Measurements from ENCODE around the gene PRKCH.

The PRKCH gene

DNA sequence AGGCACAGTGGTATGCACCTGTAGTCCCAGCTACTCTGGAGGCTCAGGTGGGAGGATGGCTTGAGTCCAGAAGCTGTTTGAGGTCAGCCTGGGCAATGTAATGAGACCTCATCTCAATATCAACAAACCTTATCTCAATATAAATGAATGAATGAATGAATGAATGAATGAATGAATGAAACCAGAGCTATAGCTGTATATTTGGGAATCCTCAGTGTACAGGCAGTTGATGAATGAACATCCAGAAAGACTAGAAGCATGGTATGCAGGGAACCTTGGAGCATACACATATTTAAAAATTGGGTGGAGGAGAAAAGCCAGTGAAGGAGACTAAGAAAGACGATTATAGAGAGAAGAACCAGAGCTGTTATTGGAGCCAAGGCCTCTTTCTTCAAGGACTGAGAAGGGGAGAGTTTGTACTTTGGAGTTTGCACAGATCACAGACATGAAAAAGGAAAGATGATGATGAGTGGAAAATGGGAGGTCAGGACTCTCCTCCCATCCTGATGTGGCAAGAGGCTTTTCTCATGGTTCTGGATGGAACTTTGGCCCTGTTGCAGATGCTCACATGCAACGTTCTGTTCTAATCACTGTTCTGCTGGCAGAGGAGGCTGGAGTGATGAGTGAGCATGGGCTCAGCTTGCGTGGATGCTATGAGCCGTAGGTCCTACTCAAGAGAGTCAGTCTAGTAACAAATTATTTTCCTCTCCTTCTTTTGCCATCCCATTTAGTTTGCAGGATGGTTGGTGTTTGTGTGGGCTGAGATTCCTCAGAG is 114.4 kb downstream of the PRKCH start:
- TF ChIP-seq MYC (IDR thresholded peaks at IDR 0.05; ENCODE audit: low read depth, low read length), result no peak
- TF ChIP-seq, protein P1, sequence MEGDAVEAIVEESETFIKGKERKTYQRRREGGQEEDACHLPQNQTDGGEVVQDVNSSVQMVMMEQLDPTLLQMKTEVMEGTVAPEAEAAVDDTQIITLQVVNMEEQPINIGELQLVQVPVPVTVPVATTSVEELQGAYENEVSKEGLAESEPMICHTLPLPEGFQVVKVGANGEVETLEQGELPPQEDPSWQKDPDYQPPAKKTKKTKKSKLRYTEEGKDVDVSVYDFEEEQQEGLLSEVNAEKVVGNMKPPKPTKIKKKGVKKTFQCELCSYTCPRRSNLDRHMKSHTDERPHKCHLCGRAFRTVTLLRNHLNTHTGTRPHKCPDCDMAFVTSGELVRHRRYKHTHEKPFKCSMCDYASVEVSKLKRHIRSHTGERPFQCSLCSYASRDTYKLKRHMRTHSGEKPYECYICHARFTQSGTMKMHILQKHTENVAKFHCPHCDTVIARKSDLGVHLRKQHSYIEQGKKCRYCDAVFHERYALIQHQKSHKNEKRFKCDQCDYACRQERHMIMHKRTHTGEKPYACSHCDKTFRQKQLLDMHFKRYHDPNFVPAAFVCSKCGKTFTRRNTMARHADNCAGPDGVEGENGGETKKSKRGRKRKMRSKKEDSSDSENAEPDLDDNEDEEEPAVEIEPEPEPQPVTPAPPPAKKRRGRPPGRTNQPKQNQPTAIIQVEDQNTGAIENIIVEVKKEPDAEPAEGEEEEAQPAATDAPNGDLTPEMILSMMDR (IDR thresholded peaks at IDR 0.05; ENCODE audit: low read depth, low read length), result no peak
- TF ChIP-seq POLR2A (IDR thresholded peaks at IDR 0.05; ENCODE audit: extremely low read depth, insufficient read length), result no peak
- TF ChIP-seq, protein P2, sequence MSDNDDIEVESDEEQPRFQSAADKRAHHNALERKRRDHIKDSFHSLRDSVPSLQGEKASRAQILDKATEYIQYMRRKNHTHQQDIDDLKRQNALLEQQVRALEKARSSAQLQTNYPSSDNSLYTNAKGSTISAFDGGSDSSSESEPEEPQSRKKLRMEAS (IDR thresholded peaks at IDR 0.05; ENCODE audit: low read depth, low read length), result no peak
- DNase-seq (ENCODE audit: low read depth), result no peak
- H3K4me3 ChIP-seq (ENCODE audit: low read depth, low read length), result no peak overlapping the region

DNA sequence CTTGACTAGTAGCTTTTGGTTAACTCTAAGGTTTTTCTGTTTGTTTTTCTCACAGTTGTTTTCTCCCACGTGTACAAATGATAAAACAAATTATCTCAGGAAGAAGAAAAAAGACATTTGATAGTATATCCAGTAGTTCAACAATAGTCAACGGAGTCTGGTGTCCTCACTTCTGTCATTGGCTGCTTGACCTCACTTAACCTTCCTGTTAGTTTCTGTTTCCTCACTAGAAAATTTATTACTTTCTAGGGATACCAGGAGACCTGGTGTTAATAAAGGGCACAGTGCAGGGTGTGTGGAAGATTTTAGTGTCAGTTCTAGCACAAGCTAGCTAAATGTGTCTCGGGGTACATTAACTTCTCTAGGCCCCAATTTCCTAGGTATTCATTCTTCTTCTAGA is 116.0 kb downstream of the PRKCH start:
- TF ChIP-seq, protein P2 (IDR thresholded peaks at IDR 0.05; ENCODE audit: low read depth, low read length), result no peak
- no peak for TF ChIP-seq MYC (IDR thresholded peaks at IDR 0.05; ENCODE audit: low read depth, low read length)
- TF ChIP-seq, protein P1 (IDR thresholded peaks at IDR 0.05; ENCODE audit: low read depth, low read length), result no peak
- TF ChIP-seq POLR2A (IDR thresholded peaks at IDR 0.05; ENCODE audit: extremely low read depth, insufficient read length), result no peak
- H3K4me3 ChIP-seq (ENCODE audit: low read depth, low read length), result no peak overlapping the region
- no peak for DNase-seq (ENCODE audit: low read depth)

GRCh38 chr14:61438036-61438435 is 116.7 kb downstream of the PRKCH start:
- no peak overlapping the region for H3K4me3 ChIP-seq (ENCODE audit: low read depth, low read length)
- TF ChIP-seq, protein P1 (IDR thresholded peaks at IDR 0.05; ENCODE audit: low read depth, low read length), result no peak
- no peak for TF ChIP-seq POLR2A (IDR thresholded peaks at IDR 0.05; ENCODE audit: extremely low read depth, insufficient read length)
- TF ChIP-seq, protein P2 (IDR thresholded peaks at IDR 0.05; ENCODE audit: low read depth, low read length), result no peak
- no peak for TF ChIP-seq MYC (IDR thresholded peaks at IDR 0.05; ENCODE audit: low read depth, low read length)
- no peak for DNase-seq (ENCODE audit: low read depth)

GRCh38 chr14:61438497-61438859 is 117.1 kb downstream of the PRKCH start:
- no peak for DNase-seq (ENCODE audit: low read depth)
- TF ChIP-seq MYC (IDR thresholded peaks at IDR 0.05; ENCODE audit: low read depth, low read length), result no peak
- TF ChIP-seq, protein P1 (IDR thresholded peaks at IDR 0.05; ENCODE audit: low read depth, low read length), result no peak
- TF ChIP-seq, protein P2 (IDR thresholded peaks at IDR 0.05; ENCODE audit: low read depth, low read length), result no peak
- no peak for TF ChIP-seq POLR2A (IDR thresholded peaks at IDR 0.05; ENCODE audit: extremely low read depth, insufficient read length)
- no peak overlapping the region for H3K4me3 ChIP-seq (ENCODE audit: low read depth, low read length)

GRCh38 chr14:61438860-61439765 is 117.7 kb downstream of the PRKCH start:
- DNase-seq (ENCODE audit: low read depth), result peak; percentile 66
- H3K4me3 ChIP-seq (ENCODE audit: low read depth, low read length), result no peak overlapping the region
- no peak for TF ChIP-seq POLR2A (IDR thresholded peaks at IDR 0.05; ENCODE audit: extremely low read depth, insufficient read length)
- TF ChIP-seq, protein P1 (IDR thresholded peaks at IDR 0.05; ENCODE audit: low read depth, low read length), result no peak
- TF ChIP-seq, protein P2 (IDR thresholded peaks at IDR 0.05; ENCODE audit: low read depth, low read length), result no peak
- TF ChIP-seq MYC (IDR thresholded peaks at IDR 0.05; ENCODE audit: low read depth, low read length), result no peak

All from NB4 (cell line).